ENCODE data around the gene CTIF.

GRCh38 chr18:48781988-48782363, 243.1 kb downstream of the CTIF start:
- no peak for TF ChIP-seq CTCF (IDR thresholded peaks at IDR 0.05)
- no peak for TF ChIP-seq POLR2A (IDR thresholded peaks at IDR 0.05)
